ENCODE measurements around the gene LPCAT1.

Gene LPCAT1

GRCh38 chr5:1439388-1440097, 84.2 kb downstream of the LPCAT1 start:
- H3K4me3 ChIP-seq (ENCODE audit: control insufficient read depth, low read depth, low read length), result no peak overlapping the region
- no peak for TF ChIP-seq CTCF (conservative IDR thresholded peaks at IDR 0.05; ENCODE audit: control insufficient read depth, insufficient read depth, low read depth, low read length)
- DNase-seq (ENCODE audit: low read depth), result no peak

- TF ChIP-seq CTCF (conservative IDR thresholded peaks at IDR 0.05; ENCODE audit: control insufficient read depth, insufficient read depth, low read depth, low read length), result no peak
- no peak for DNase-seq (ENCODE audit: low read depth)
- H3K4me3 ChIP-seq (ENCODE audit: control insufficient read depth, low read depth, low read length), result no peak overlapping the region
Measured at GRCh38 chr5:1438871-1439270, 84.9 kb downstream of the LPCAT1 start.

GRCh38 chr5:1437876-1438559, 85.7 kb downstream of the LPCAT1 start:
- DNase-seq (ENCODE audit: low read depth), result no peak
- H3K4me3 ChIP-seq (ENCODE audit: control insufficient read depth, low read depth, low read length), result no peak overlapping the region
- no peak for TF ChIP-seq CTCF (conservative IDR thresholded peaks at IDR 0.05; ENCODE audit: control insufficient read depth, insufficient read depth, low read depth, low read length)

- no peak overlapping the region for H3K4me3 ChIP-seq (ENCODE audit: control insufficient read depth, low read depth, low read length)
- peak; percentile 51 for DNase-seq (ENCODE audit: low read depth)
- no peak for TF ChIP-seq CTCF (conservative IDR thresholded peaks at IDR 0.05; ENCODE audit: control insufficient read depth, insufficient read depth, low read depth, low read length)
Measured at GRCh38 chr5:1437226-1437829, 86.4 kb downstream of the LPCAT1 start.

GRCh38 chr5:1436681-1437080, 87.1 kb downstream of the LPCAT1 start:
- H3K4me3 ChIP-seq (ENCODE audit: control insufficient read depth, low read depth, low read length), result no peak overlapping the region
- TF ChIP-seq CTCF (conservative IDR thresholded peaks at IDR 0.05; ENCODE audit: control insufficient read depth, insufficient read depth, low read depth, low read length), result no peak
- no peak for DNase-seq (ENCODE audit: low read depth)

- no peak for TF ChIP-seq CTCF (conservative IDR thresholded peaks at IDR 0.05; ENCODE audit: control insufficient read depth, insufficient read depth, low read depth, low read length)
- H3K4me3 ChIP-seq (ENCODE audit: control insufficient read depth, low read depth, low read length), result no peak overlapping the region
- DNase-seq (ENCODE audit: low read depth), result no peak
Measured at GRCh38 chr5:1436036-1436435, 87.7 kb downstream of the LPCAT1 start.

Measured in fibroblast of mammary gland (primary cell).